Vagina (tissue), 2 donors: ENCODE measurements around the gene KANK4. TPM values are rescaled to one million over a fixed set of nuclear protein-coding genes. Genes with fewer than 3 reads are reported as not detected.
"Not testable (repeated sequence)": the region's sequence is repeated elsewhere in the genome, so short reads cannot be mapped to it uniquely, and the experiment has no call there.

ENCODE experiments used
- DNase-seq, 2 donors: peaks; one replicate each; pipeline ENCODE4 v3.0.0-alpha.2; 2017; ENCODE audit errors: extremely low spot score in 2 of 2
- H3K27ac ChIP-seq: fragments of 200-600 bp; sonication (generic); one replicate; pipeline ENCODE4 v1.5.1; 2019
- H3K27me3 ChIP-seq: fragments of 200-600 bp; sonication (generic); one replicate; pipeline ENCODE4 v1.5.1; 2019
- H3K36me3 ChIP-seq, 2 donors: fragments of 200-600 bp; sonication (generic); one replicate each; pipeline ENCODE4 v1.5.1; 2017 to 2019
- H3K4me1 ChIP-seq: fragments of 200-600 bp; sonication (generic); one replicate; pipeline ENCODE4 v1.5.1; 2019
- H3K4me3 ChIP-seq, 2 donors: fragments of 200-600 bp; sonication (generic); 1 replicate in 1 of 2; 2 replicates in 1 of 2; pipeline ENCODE4 v1.5.1; 2016 to 2019
- H3K9me3 ChIP-seq: fragments of 200-600 bp; sonication (generic); one replicate; pipeline ENCODE4 v1.5.1; 2019
- POLR2A ChIP-seq, 2 donors: fragments of 450-650 bp; IDR thresholded peaks; one replicate each; pipeline ENCODE4 v1.6.1; 2017; ENCODE audit warnings: antibody characterized with exemption in 2 of 2, mild to moderate bottlenecking in 2 of 2, moderate library complexity in 2 of 2
- POLR2AphosphoS5 ChIP-seq, 2 donors: sonication (generic); formaldehyde crosslinking; IDR thresholded peaks; one replicate each; pipeline ENCODE4 v1.9.0; 2017; ENCODE audit warnings: antibody characterized with exemption in 2 of 2, mild to moderate bottlenecking in 2 of 2, low read depth in 1 of 2; ENCODE audit not compliant: insufficient read depth in 1 of 2
- intact Hi-C: fragments of 100-400 bp; cut with DNase I; formaldehyde crosslinking; loops from one replicate; pipeline ENCODE4 v1.15.1; 2023
- total RNA-seq: library from RNA; depleted of rRNA; stranded (reverse); fragments of >200 nt; gene quantifications from one replicate; pipeline ENCODE4 v1.2.3, GENCODE V29; 2016
- TF ChIP-seq, protein P1 (sequence below), 3 experiments: fragments of 450-650 bp in 2 of 3; fragments of 200-600 bp in 1 of 3; sonication (generic) in 1 of 3; IDR thresholded peaks; one replicate each; pipeline ENCODE4 v1.5.1; 2017 to 2019; ENCODE audit warnings: antibody characterized with exemption in 3 of 3, mild to moderate bottlenecking in 2 of 3, moderate library complexity in 2 of 3

Gene KANK4
- total RNA-seq, 1 donor from 2014 or later = 1.2 TPM

- H3K4me3 ChIP-seq = no peak overlapping the region
- no peak overlapping the region for H3K27ac ChIP-seq
- intact Hi-C loops = no loop called here
- H3K27me3 ChIP-seq = no peaks in the 10 kb centered on the region
- H3K36me3 ChIP-seq = no peaks in the 10 kb centered on the region
- DNase-seq = no peak
- H3K9me3 ChIP-seq = no peaks in the 10 kb centered on the region
- no peak for TF ChIP-seq POLR2A (IDR thresholded peaks at IDR 0.05)
- TF ChIP-seq, protein P1, sequence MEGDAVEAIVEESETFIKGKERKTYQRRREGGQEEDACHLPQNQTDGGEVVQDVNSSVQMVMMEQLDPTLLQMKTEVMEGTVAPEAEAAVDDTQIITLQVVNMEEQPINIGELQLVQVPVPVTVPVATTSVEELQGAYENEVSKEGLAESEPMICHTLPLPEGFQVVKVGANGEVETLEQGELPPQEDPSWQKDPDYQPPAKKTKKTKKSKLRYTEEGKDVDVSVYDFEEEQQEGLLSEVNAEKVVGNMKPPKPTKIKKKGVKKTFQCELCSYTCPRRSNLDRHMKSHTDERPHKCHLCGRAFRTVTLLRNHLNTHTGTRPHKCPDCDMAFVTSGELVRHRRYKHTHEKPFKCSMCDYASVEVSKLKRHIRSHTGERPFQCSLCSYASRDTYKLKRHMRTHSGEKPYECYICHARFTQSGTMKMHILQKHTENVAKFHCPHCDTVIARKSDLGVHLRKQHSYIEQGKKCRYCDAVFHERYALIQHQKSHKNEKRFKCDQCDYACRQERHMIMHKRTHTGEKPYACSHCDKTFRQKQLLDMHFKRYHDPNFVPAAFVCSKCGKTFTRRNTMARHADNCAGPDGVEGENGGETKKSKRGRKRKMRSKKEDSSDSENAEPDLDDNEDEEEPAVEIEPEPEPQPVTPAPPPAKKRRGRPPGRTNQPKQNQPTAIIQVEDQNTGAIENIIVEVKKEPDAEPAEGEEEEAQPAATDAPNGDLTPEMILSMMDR (IDR thresholded peaks at IDR 0.05) = no peak
- TF ChIP-seq POLR2AphosphoS5 (IDR thresholded peaks at IDR 0.05; ENCODE audit: insufficient read depth in 1 of 2, low read depth in 1 of 2) = no peak
- no peaks in the 10 kb centered on the region for H3K4me1 ChIP-seq
Measured at GRCh38 chr1:62221171-62221570, 98.1 kb downstream of the KANK4 start.

- H3K9me3 ChIP-seq, H3K4me1 ChIP-seq, H3K27ac ChIP-seq, H3K4me3 ChIP-seq, H3K36me3 ChIP-seq, DNase-seq, intact Hi-C loops, H3K27me3 ChIP-seq: not testable (repeated sequence)
Measured at GRCh38 chr1:62220456-62220855, 98.8 kb downstream of the KANK4 start.

GRCh38 chr1:62218604-62219003, 100.6 kb downstream of the KANK4 start:
- no peaks in the 10 kb centered on the region for H3K9me3 ChIP-seq
- TF ChIP-seq, protein P1 (IDR thresholded peaks at IDR 0.05) = no peak
- TF ChIP-seq POLR2A (IDR thresholded peaks at IDR 0.05) (no peak), POLR2AphosphoS5 (IDR thresholded peaks at IDR 0.05; ENCODE audit: insufficient read depth in 1 of 2, low read depth in 1 of 2) (no peak)
- H3K27ac ChIP-seq = no peak overlapping the region
- H3K27me3 ChIP-seq = no peaks in the 10 kb centered on the region
- intact Hi-C loops = no loop called here
- H3K4me1 ChIP-seq = no peaks in the 10 kb centered on the region
- DNase-seq = no peak
- no peaks in the 10 kb centered on the region for H3K36me3 ChIP-seq
- no peak overlapping the region for H3K4me3 ChIP-seq

DNA sequence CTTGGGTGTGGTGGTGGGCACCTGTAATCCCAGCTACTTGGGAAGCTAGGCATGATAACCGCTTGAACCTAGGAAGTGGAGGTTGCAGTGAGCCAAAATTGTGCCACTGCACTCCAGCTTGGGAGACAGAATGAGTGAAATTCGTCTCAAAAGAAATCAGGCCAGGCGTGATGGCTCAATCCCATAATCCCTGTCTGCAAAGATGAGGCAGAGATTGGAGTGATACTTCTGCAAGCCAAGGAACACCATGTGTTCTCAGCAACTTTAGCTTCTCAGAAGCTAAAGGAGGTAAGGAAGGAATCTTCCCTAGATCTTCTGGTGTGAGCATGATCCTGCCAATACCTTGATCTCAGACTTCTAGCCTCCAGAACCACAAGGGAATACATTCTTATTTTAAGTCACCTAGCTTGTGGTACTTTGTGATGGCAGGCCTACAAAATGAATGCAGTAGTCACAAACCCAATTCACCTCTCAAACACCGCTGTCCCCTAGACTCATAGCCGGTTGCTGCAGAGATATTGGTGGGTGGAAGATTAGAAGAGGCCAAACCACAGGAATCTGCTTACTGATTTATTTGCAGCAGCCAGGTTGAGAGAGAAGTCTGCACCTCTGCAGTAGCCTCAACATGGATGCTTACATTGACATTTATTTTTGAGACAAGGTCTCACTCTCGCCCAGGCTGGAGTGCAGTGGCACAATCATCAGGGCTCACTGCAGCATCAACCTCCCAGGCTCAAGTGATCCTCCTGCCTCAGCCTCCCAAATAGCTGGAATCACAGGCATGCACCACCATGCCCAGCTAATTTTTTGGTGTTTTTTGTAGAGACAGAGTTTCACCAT, 105.9 kb downstream of the KANK4 start:
- TF ChIP-seq POLR2A (IDR thresholded peaks at IDR 0.05) (no peak), POLR2AphosphoS5 (IDR thresholded peaks at IDR 0.05; ENCODE audit: insufficient read depth in 1 of 2, low read depth in 1 of 2) (no peak)
- TF ChIP-seq, protein P1 (IDR thresholded peaks at IDR 0.05) = no peak
- intact Hi-C loops = no loop called here
- Histone ChIP-seq H3K36me3 (no peaks in the 10 kb centered on the region), H3K27ac (no peak overlapping the region), H3K9me3 (peaks cover 5% of the 10 kb centered on the region), H3K27me3 (no peaks in the 10 kb centered on the region), H3K4me1 (no peaks in the 10 kb centered on the region), H3K4me3 (no peak overlapping the region)
- DNase-seq = no peak

- no peaks in the 10 kb centered on the region for H3K4me1 ChIP-seq
- H3K27ac ChIP-seq = no peak overlapping the region
- H3K27me3 ChIP-seq = no peaks in the 10 kb centered on the region
- H3K36me3 ChIP-seq = no peaks in the 10 kb centered on the region
- intact Hi-C loops = no loop called here
- no peak for TF ChIP-seq POLR2AphosphoS5 (IDR thresholded peaks at IDR 0.05; ENCODE audit: insufficient read depth in 1 of 2, low read depth in 1 of 2)
- TF ChIP-seq, protein P1 (IDR thresholded peaks at IDR 0.05) = no peak
- TF ChIP-seq POLR2A (IDR thresholded peaks at IDR 0.05) = no peak
- peaks cover 5% of the 10 kb centered on the region for H3K9me3 ChIP-seq
- H3K4me3 ChIP-seq = no peak overlapping the region
- DNase-seq = no peak
Measured at GRCh38 chr1:62212411-62212810, 106.8 kb downstream of the KANK4 start.
